Measurements from ENCODE around the gene BICDL2.

GRCh38 chr16:3059041-3059722, 22.4 kb upstream of the BICDL2 start:
- TF ChIP-seq POLR2A (IDR thresholded peaks at IDR 0.05; ENCODE audit: low read length) = no peak
- TF ChIP-seq GATA1 (IDR thresholded peaks at IDR 0.05; ENCODE audit: low read depth, low read length) = no peak
